GM12892 (cell line): ENCODE measurements around the gene UBL7.

Source experiments
- POLR2A ChIP-seq: IDR thresholded peaks from 2 replicates; pipeline ENCODE4 v1.6.1; 2011; ENCODE audit warnings: low read depth, low read length, control low read depth
- POLR2AphosphoS5 ChIP-seq: IDR thresholded peaks from 2 replicates; pipeline ENCODE4 v1.6.1; 2011; ENCODE audit warnings: low read depth, low read length, control low read depth

- TF ChIP-seq POLR2A (no peak), POLR2AphosphoS5 (no peak)
Observed at GRCh38 chr15:74497584-74497983, 36.6 kb upstream of the UBL7 start.
